Body of pancreas (tissue), 4 donors: ENCODE data around the gene SLC45A3.

ENCODE experiments used
- POLR2A ChIP-seq, 3 donors: fragments of 450-650 bp; IDR thresholded peaks; one replicate each; pipeline ENCODE4 v1.6.1; 2016; ENCODE audit warnings: antibody characterized with exemption in 3 of 3, mild to moderate bottlenecking in 2 of 3
- TF ChIP-seq, protein P1 (sequence below), 7 experiments: fragments of 450-650 bp in 4 of 7; fragments of 200-600 bp in 3 of 7; sonication (generic) in 3 of 7; IDR thresholded peaks; one replicate each; pipeline ENCODE4 v1.5.1; 2016 to 2019; ENCODE audit warnings: antibody characterized with exemption in 7 of 7

DNA sequence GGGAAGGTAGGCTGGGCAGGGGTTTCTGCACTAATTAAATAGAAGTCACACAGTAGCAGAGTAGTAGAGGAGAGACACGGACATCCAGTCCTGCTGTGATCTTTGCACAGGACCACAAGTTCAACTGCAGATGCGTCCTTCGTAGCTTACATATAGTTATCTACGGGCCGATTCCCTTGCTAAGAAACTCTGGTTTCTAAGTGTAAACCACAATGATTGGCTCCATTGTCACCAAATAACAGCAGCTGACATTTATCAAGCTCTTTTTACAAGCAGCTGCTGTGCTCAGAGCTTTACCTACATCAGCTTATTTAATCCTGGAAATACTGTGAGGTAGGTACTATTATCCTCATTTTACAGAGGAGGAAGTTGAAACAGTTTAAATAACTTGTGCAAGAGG, 3.1 kb downstream of the SLC45A3 start:
- TF ChIP-seq, protein P1, sequence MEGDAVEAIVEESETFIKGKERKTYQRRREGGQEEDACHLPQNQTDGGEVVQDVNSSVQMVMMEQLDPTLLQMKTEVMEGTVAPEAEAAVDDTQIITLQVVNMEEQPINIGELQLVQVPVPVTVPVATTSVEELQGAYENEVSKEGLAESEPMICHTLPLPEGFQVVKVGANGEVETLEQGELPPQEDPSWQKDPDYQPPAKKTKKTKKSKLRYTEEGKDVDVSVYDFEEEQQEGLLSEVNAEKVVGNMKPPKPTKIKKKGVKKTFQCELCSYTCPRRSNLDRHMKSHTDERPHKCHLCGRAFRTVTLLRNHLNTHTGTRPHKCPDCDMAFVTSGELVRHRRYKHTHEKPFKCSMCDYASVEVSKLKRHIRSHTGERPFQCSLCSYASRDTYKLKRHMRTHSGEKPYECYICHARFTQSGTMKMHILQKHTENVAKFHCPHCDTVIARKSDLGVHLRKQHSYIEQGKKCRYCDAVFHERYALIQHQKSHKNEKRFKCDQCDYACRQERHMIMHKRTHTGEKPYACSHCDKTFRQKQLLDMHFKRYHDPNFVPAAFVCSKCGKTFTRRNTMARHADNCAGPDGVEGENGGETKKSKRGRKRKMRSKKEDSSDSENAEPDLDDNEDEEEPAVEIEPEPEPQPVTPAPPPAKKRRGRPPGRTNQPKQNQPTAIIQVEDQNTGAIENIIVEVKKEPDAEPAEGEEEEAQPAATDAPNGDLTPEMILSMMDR (IDR thresholded peaks at IDR 0.05), result no peak
- no peak for TF ChIP-seq POLR2A (IDR thresholded peaks at IDR 0.05)
